M059J (cell line): ENCODE measurements around the gene SH3BP5. TPM values are rescaled to one million over a fixed set of nuclear protein-coding genes. Genes with fewer than 3 reads are reported as not detected.

ENCODE experiments used
- DNase-seq: peaks from one replicate; pipeline ENCODE4 v3.0.0-alpha.2; 2012; ENCODE audit warnings: low read depth
- total RNA-seq: library from RNA; depleted of rRNA; stranded (reverse); fragments of >200 nt; shearing (Covaris generic); gene quantifications from 2 replicates; pipeline ENCODE4 v1.2.3, GENCODE V29; 2014; rRNA removed

Gene SH3BP5
- total RNA-seq, 1 experiment from 2014 or later = 9.2 TPM

DNA sequence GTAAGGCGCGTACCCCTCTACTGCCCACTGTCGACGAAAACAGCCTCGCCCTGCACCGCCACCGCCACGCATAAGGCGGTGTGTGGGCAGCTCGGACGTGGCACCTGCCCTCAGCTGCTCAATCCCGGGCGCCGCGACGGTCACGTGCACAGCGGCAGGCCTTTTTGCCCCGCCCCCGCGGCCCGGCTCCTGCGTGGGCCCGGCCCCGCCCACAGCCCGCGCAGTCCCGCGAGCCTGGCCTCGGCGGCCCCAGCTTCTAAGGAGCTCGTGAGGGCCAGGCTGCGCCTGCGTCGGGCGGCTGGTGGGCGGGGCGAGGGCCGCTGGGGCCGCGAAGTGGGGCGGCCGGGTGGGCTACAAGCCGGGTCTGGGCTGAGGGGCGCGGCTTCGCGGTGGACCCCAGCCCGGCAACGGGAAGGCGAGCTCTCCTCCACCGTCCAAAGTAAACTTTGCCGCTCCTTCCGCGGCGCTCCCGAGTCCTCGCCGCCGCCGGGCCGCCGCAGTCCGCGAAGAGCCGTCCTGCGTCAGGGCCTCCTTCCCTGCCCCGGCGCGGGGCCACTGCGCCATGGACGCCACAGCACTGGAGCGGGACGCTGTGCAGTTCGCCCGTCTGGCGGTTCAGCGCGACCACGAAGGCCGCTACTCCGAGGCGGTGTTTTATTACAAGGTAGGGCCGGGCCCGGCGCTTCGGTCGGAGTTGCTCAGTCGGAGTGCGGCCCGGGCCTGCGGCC lies 126.3 kb downstream of the SH3BP5 start, which contains the start of gene CAPN7:
Gene CAPN7 (plus strand): TSS at position 313 of the 728 bp plus-strand sequence. CDS start 250 bp downstream, at position 563.
- DNase-seq = peak; percentile 90

DNA sequence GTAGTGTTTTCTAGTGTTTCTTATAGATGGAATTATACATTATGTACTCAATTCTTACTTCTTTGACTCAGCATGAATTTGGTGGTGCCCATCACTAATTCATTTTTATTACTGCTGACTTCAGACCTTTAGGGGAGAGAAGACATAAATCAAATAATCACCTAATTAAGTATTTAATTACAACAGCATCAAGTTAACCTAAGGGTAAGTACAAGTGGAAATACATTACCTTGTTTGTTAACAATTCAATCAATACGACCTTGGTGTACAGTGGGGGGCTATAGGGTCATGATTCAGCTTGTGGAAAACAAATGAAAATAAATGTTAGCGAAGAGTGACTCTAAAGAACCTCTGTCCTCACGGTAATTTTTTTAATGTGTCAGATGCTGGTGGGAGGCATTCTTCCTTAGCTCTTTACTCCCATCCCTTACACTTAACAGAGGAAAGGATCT lies 126.9 kb downstream of the SH3BP5 start:
- DNase-seq = no peak

Other genes with a start within 250 kb of the SH3BP5 start
- 11.3 and 17.4 TPM in 2 replicates for gene RBSN, start 233.4 kb downstream of the SH3BP5 start, total RNA-seq
- 13.1 and 21.0 TPM in 2 replicates for gene CAPN7, start 126.3 kb downstream of the SH3BP5 start, total RNA-seq
- 11.4 and 21.6 TPM in 2 replicates for gene METTL6, start 95.0 kb upstream of the SH3BP5 start, total RNA-seq
- 19.3 and 32.8 TPM in 2 replicates for gene EAF1, start 95.0 kb upstream of the SH3BP5 start, total RNA-seq
- gene COLQ, start 189.1 kb upstream of the SH3BP5 start, total RNA-seq = 0.12 and 0.27 TPM in 2 replicates